Measurements from ENCODE around the gene LSM10.

The LSM10 gene

DNA sequence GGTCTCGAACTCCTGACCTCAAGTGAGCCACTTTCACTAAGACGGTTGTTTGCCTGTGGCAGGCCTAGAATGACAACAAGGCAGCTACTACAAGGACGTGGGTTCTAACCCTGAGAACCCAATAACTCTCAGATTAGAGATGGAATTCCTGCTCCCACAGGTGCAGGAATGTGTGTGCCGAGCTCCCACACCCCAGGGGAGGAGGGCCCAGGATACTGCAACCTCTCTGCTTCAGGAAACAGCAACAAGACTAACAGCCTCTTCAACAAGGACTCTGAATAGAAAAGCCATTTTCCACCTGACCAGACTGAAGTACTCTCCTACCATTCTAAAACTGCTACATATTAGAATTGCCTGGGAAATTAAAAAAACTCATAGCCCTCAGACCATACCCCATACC is 4.9 kb downstream of the LSM10 start:
- TF ChIP-seq FOXP2 (optimal IDR thresholded peaks at IDR 0.05; ENCODE audit: borderline replicate concordance, extremely low read depth, extremely low read length, insufficient read depth) (no peak), POLR2AphosphoS5 (IDR thresholded peaks at IDR 0.05; ENCODE audit: low read depth, low read length) (no peak), REST (IDR thresholded peaks at IDR 0.05; ENCODE audit: insufficient read depth in 1 of 2, low read depth in 2 of 2, low read length in 2 of 2) (no peak), TAF1 (IDR thresholded peaks at IDR 0.05; ENCODE audit: borderline replicate concordance, insufficient read depth, low read length) (no peak), SIN3A (IDR thresholded peaks at IDR 0.05; ENCODE audit: borderline replicate concordance, insufficient read depth, low read length) (no peak)

- no peak for TF ChIP-seq FOXP2 (optimal IDR thresholded peaks at IDR 0.05; ENCODE audit: borderline replicate concordance, extremely low read depth, extremely low read length, insufficient read depth)
Measured at GRCh38 chr1:36391271-36391670, 6.4 kb downstream of the LSM10 start.

GRCh38 chr1:36390411-36390810 is 7.3 kb downstream of the LSM10 start:
- TF ChIP-seq TAF1 (IDR thresholded peaks at IDR 0.05; ENCODE audit: borderline replicate concordance, insufficient read depth, low read length) (no peak), SIN3A (IDR thresholded peaks at IDR 0.05; ENCODE audit: borderline replicate concordance, insufficient read depth, low read length) (no peak), POLR2AphosphoS5 (IDR thresholded peaks at IDR 0.05; ENCODE audit: low read depth, low read length) (no peak), FOXP2 (optimal IDR thresholded peaks at IDR 0.05; ENCODE audit: borderline replicate concordance, extremely low read depth, extremely low read length, insufficient read depth) (no peak), REST (IDR thresholded peaks at IDR 0.05; ENCODE audit: insufficient read depth in 1 of 2, low read depth in 2 of 2, low read length in 2 of 2) (no peak)

DNA sequence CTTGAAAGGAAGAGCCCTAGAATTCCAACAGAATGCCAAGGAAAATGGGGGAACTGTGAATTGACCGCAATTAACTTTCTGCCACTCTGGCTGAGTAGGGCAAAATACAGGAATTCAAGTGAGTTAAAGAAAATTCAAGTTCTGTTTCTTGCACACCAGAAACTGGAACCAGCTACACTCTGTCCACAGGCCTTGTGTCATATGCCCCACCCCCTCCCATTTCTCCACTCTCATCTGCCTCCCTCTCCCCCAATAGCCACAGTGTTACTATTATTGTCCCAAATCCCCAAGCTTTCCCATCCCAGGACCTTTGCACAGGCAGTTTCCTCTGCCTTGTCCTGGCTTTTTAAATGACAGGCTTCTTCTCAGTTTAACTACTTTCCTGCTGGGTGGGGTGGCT is 7.7 kb downstream of the LSM10 start:
- TF ChIP-seq TAF1 (IDR thresholded peaks at IDR 0.05; ENCODE audit: borderline replicate concordance, insufficient read depth, low read length) (no peak), REST (IDR thresholded peaks at IDR 0.05; ENCODE audit: insufficient read depth in 1 of 2, low read depth in 2 of 2, low read length in 2 of 2) (no peak), SIN3A (IDR thresholded peaks at IDR 0.05; ENCODE audit: borderline replicate concordance, insufficient read depth, low read length) (no peak), FOXP2 (optimal IDR thresholded peaks at IDR 0.05; ENCODE audit: borderline replicate concordance, extremely low read depth, extremely low read length, insufficient read depth) (no peak), POLR2AphosphoS5 (IDR thresholded peaks at IDR 0.05; ENCODE audit: low read depth, low read length) (no peak)

DNA sequence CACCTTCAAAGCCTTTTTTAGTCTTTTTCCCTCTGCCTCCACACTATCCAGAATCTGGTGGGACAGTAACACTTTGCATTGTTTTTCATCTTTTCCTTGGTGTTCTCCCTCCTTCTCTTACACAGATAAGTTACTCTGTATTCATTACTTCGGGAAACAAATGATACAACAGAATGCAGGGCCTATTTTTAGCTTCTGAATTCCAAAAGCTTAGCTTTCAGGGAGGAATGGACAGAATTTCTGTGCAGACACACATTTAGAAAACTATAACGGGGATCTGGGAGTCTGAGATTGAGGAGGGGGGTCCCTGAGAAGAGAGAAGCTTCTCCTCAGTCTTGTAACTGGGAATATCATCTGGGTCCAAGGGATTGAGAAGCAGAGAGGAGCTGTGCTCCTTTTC is 8.4 kb downstream of the LSM10 start:
- no peak for TF ChIP-seq REST (IDR thresholded peaks at IDR 0.05; ENCODE audit: insufficient read depth in 1 of 2, low read depth in 2 of 2, low read length in 2 of 2)
- no peak for TF ChIP-seq FOXP2 (optimal IDR thresholded peaks at IDR 0.05; ENCODE audit: borderline replicate concordance, extremely low read depth, extremely low read length, insufficient read depth)
- no peak for TF ChIP-seq POLR2AphosphoS5 (IDR thresholded peaks at IDR 0.05; ENCODE audit: low read depth, low read length)
- no peak for TF ChIP-seq TAF1 (IDR thresholded peaks at IDR 0.05; ENCODE audit: borderline replicate concordance, insufficient read depth, low read length)
- TF ChIP-seq SIN3A (IDR thresholded peaks at IDR 0.05; ENCODE audit: borderline replicate concordance, insufficient read depth, low read length): no peak

Data from PFSK-1 (cell line).